Measurements from ENCODE around the gene HSPH1. TPM values are rescaled to one million over a fixed set of nuclear protein-coding genes. Genes with fewer than 3 reads are reported as not detected.

HSPH1 gene
- 100 to 1,000 TPM in 1 of 7 donors, 10 to 100 TPM in 6; 25.6 to 118 (median 39.2) TPM for total RNA-seq
- 10 to 100 TPM; 22.1 to 30.0 (median 25.8) TPM for polyA plus RNA-seq
- long read RNA-seq, donor 1, full-length matches to known transcripts, result 4 of 4 reads
- long read RNA-seq, donor 1, partial matches to known transcripts, result 0 of 4 reads
- long read RNA-seq, donor 1, other reads (novel, unspliced or antisense), result 0 of 4 reads
- long read RNA-seq, donor 2, full-length matches to known transcripts, result 7 of 7 reads
- long read RNA-seq, donor 2, partial matches to known transcripts, result 0 of 7 reads
- long read RNA-seq, donor 2, other reads (novel, unspliced or antisense), result 0 of 7 reads

GRCh38 chr13:31161557-31162150 lies at the start of gene HSPH1:
Gene HSPH1 (minus strand): TSS chr13:31161904. CDS start chr13:31161582, 322 bp downstream.
- intact Hi-C loops (cut with DNase I; ENCODE audit: low total_unique reads), result no loop called here

DNA sequence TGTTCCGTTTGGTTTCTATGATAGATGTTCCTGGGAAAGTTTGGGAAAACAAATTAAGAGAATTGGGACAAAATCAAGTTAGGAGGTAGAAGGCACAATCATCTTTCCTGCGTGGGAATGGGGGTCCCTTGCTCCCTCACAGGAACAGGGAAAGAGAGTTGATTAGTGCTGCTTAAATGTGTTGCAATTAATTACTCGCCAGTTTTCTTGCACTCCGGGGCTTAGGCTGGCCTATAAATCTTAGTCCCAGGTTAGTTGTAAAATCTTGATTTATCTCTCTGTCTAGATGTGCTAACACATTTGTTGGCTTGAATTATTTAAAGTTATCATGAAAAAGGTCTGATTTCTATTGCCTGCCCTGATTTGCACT lies 48.1 kb upstream of the HSPH1 start:
- no peaks in the 10 kb centered on the region for H3K9me3 ChIP-seq
- intact Hi-C loops (cut with DNase I; ENCODE audit: low total_unique reads), result no loop called here
- H3K27ac ChIP-seq, result peak overlapping the region in 1 of 8 donors; percentile 21
- no peaks in the 10 kb centered on the region for H3K36me3 ChIP-seq
- WGBS, 5 donors, result 39 to 64% (median 51%) methylated on average over 4 of the region's 4 CpGs
- H3K4me3 ChIP-seq, result no peak overlapping the region
- no peak for DNase-seq
- no peak for TF ChIP-seq POLR2AphosphoS5 (IDR thresholded peaks at IDR 0.05)
- H3K27me3 ChIP-seq (replicated peaks in 1 of 7), result no peaks in the 10 kb centered on the region
- H3K4me1 ChIP-seq, result peaks cover 0 to 31% (median 16%) of the 10 kb centered on the region in 6 donors

More at GRCh38 chr13:31161557-31162150, at the start of gene HSPH1:
- DNase-seq, result peak; percentile 99
- WGBS, 5 donors, result 0 to 1% (median 0%) methylated on average over 50 to 54 of the region's 54 CpGs
- peak in 4 of 11 experiments; percentile 22 to 52 (median 28) for TF ChIP-seq CTCF (IDR thresholded peaks at IDR 0.05 in 8 of 11, conservative IDR thresholded peaks at IDR 0.05 in 3 of 11)
- peak in 2 of 3 donors; percentile 35 to 89 for TF ChIP-seq POLR2A (IDR thresholded peaks at IDR 0.05)
- TF ChIP-seq POLR2AphosphoS5 (IDR thresholded peaks at IDR 0.05), result peak; percentile 90 to 96 (median 90)
- Histone ChIP-seq H3K27ac (peak within 1 kb of the TSS; percentile 67 to 100 (median 90)), H3K4me1 (peaks cover 14 to 45% (median 28%) of the 10 kb centered on the region in 6 donors), H3K36me3 (peaks cover 0 to 18% (median 5%) of the 10 kb centered on the region in 6 donors), H3K4me3 (peak within 1 kb of the TSS; percentile 80 to 99 (median 96)), H3K9me3 (no peaks in the 10 kb centered on the region), H3K27me3 (replicated peaks in 1 of 7) (no peaks in the 10 kb centered on the region)

GRCh38 chr13:31209172-31209840 lies 47.6 kb upstream of the HSPH1 start:
- Histone ChIP-seq H3K27me3 (replicated peaks in 1 of 7) (no peaks in the 10 kb centered on the region), H3K4me1 (peaks cover 0 to 31% (median 16%) of the 10 kb centered on the region in 6 donors), H3K9me3 (no peaks in the 10 kb centered on the region), H3K4me3 (no peak overlapping the region), H3K27ac (peak overlapping the region in 3 of 8 donors; percentile 13 to 21 (median 19)), H3K36me3 (no peaks in the 10 kb centered on the region)
- intact Hi-C loops (cut with DNase I; ENCODE audit: low total_unique reads), result no loop called here
- no peak for DNase-seq
- TF ChIP-seq POLR2A (IDR thresholded peaks at IDR 0.05), result no peak
- no peak for TF ChIP-seq POLR2AphosphoS5 (IDR thresholded peaks at IDR 0.05)
- TF ChIP-seq CTCF (IDR thresholded peaks at IDR 0.05 in 8 of 11, conservative IDR thresholded peaks at IDR 0.05 in 3 of 11), result no peak
- WGBS, 5 donors, result 37 to 54% (median 42%) methylated on average over 7 to 8 of the region's 8 CpGs

DNA sequence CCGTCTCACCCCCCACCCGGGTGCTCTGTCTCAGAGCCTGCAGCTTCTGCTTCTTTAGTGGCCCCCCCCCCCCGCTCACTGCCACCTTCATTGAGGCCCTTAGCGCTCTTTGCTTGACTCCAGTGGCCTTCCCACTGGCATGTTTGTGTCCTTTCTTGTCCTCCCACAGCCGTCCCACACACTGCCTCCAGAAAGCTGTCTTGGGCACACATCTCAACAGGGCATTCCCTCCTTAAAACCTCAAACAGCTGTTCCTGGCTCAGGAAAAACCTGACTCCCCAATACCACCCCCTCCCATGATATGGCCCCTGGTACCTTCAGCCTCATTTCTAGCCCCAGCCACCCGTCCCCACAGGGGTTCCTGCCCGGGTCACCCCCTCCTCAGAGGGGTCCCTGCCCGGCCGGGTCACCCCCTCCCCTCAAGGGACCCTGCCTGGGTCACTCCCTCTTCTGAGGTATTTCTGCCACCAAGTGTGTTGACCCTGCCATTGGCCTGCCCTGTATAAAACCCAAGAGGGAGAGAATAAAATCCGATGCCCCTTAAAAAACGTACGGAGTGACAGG lies 46.9 kb upstream of the HSPH1 start:
- TF ChIP-seq POLR2AphosphoS5 (IDR thresholded peaks at IDR 0.05) (no peak), CTCF (IDR thresholded peaks at IDR 0.05 in 8 of 11, conservative IDR thresholded peaks at IDR 0.05 in 3 of 11) (no peak), POLR2A (IDR thresholded peaks at IDR 0.05) (no peak)
- 69 to 81% (median 76%) methylated on average over 12 of the region's 12 CpGs for WGBS, 5 donors
- Histone ChIP-seq H3K27me3 (replicated peaks in 1 of 7) (no peaks in the 10 kb centered on the region), H3K4me3 (no peak overlapping the region), H3K4me1 (peaks cover 0 to 31% (median 16%) of the 10 kb centered on the region in 6 donors), H3K9me3 (no peaks in the 10 kb centered on the region), H3K36me3 (no peaks in the 10 kb centered on the region), H3K27ac (no peak overlapping the region)
- no peak for DNase-seq
- intact Hi-C loops (cut with DNase I; ENCODE audit: low total_unique reads), result no loop called here
